Measurements from ENCODE around the gene PHF5A.

- TF ChIP-seq POLR2A (IDR thresholded peaks at IDR 0.05) (no peak), CTCF (IDR thresholded peaks at IDR 0.05) (no peak)
These were observed 39.0 kb upstream of the PHF5A start for GRCh38 chr22:41507330-41508063.
